ENCODE data around the gene AZIN2.

AZIN2 gene

DNA sequence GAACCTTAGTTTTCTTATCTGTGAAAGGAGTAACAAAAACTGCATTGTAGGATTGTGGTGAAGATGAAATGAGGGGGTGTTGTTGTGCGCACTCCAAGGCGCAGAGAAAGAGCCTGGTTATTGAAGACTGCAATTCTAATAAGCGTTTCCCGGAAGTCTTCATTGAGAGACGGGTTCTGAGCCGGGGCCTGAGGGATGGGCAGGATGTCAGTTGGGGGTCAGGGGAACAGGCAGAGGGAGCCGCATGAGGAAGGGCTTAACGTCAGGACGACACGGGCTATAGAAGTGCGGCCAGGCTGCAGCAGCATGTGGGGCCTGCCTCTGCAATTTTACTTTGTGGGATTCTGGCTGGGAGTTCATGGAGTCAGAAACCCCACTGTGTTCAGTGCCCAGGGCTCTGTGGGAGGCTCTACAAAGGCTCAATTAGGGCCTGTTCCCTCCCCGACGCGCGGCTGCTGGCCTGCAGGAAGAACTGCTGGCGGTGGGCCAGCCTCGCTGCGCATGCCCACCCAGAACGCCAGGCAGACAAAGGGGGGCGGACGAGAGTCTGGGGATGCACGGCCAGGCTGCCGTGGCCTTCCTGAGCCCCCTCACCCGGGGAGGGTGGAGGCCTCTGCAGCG lies 80.2 kb downstream of the AZIN2 start:
- no peak for TF ChIP-seq CTCF (IDR thresholded peaks at IDR 0.05; ENCODE audit: control extremely low read depth, extremely low read depth, low read depth, missing control alignments)
- CTCF ChIA-PET, result interaction anchor here (1.3 to 1.9 kb wide), 2 partner anchors 11 to 15 kb away, joined by 3 to 4 read pairs; no protein-coding TSS in a partner anchor
- no peak for DNase-seq (ENCODE audit: extremely low spot score)
- POLR2A ChIA-PET, result no interaction called here

DNA sequence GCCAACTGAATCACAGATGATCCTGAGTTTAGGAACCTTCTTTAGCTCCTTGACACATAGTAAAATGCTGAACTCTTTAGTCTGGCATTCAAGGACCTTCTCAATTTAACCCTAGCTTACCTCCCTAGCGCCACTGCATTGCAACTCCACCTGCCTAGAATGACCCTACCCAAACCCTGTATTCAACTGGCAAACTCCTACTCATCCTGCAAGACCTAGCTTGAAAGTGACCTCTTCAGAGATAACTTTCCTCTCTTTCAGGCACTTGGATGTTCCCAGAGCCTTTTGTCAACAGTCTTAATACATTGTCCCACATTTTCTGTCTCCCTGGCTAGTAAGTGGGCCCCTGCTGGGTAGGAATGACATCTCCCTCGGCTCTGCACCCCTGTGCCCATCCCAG lies 81.2 kb downstream of the AZIN2 start:
- CTCF ChIA-PET, result interaction anchor here (1.0 kb wide), 1 partner anchor 24 kb away, joined by 3 read pairs; no protein-coding TSS in a partner anchor
- POLR2A ChIA-PET, result interaction anchor here (0.6 kb wide), 1 partner anchor 22 kb away, joined by 3 read pairs; no protein-coding TSS in a partner anchor
- TF ChIP-seq CTCF (IDR thresholded peaks at IDR 0.05; ENCODE audit: control extremely low read depth, extremely low read depth, low read depth, missing control alignments), result no peak
- no peak for DNase-seq (ENCODE audit: extremely low spot score)

GRCh38 chr1:33163621-33164519 lies 82.9 kb downstream of the AZIN2 start:
- ChIA-PET CTCF (no interaction called here), POLR2A (interaction anchor here (0.7 kb wide), 1 partner anchor 28 kb away, joined by 3 read pairs; no protein-coding TSS in a partner anchor)
- TF ChIP-seq CTCF (IDR thresholded peaks at IDR 0.05; ENCODE audit: control extremely low read depth, extremely low read depth, low read depth, missing control alignments), result no peak
- no peak for DNase-seq (ENCODE audit: extremely low spot score)

GRCh38 chr1:33165209-33165608 lies 84.3 kb downstream of the AZIN2 start:
- DNase-seq (ENCODE audit: extremely low spot score), result no peak
- ChIA-PET POLR2A (no interaction called here), CTCF (no interaction called here)
- no peak for TF ChIP-seq CTCF (IDR thresholded peaks at IDR 0.05; ENCODE audit: control extremely low read depth, extremely low read depth, low read depth, missing control alignments)

- ChIA-PET POLR2A (no interaction called here), CTCF (interaction anchor here (0.9 kb wide), 1 partner anchor 70 kb away, joined by 3 read pairs; no protein-coding TSS in a partner anchor)
- no peak for TF ChIP-seq CTCF (IDR thresholded peaks at IDR 0.05; ENCODE audit: control extremely low read depth, extremely low read depth, low read depth, missing control alignments)
- DNase-seq (ENCODE audit: extremely low spot score), result no peak
Measured at GRCh38 chr1:33165809-33166208, 84.9 kb downstream of the AZIN2 start.

GRCh38 chr1:33167650-33168447 lies 86.9 kb downstream of the AZIN2 start:
- no peak for TF ChIP-seq CTCF (IDR thresholded peaks at IDR 0.05; ENCODE audit: control extremely low read depth, extremely low read depth, low read depth, missing control alignments)
- no peak for DNase-seq (ENCODE audit: extremely low spot score)
- POLR2A ChIA-PET, result no interaction called here
- CTCF ChIA-PET, result interaction anchor here (1.1 kb wide), 1 partner anchor 10 kb away, joined by 4 read pairs; no protein-coding TSS in a partner anchor
